CD4-positive, alpha-beta T cell (primary cell): ENCODE measurements around the gene ATP8A1. TPM values are rescaled to one million over a fixed set of nuclear protein-coding genes. Genes with fewer than 3 reads are reported as not detected.

Source experiments
- ATAC-seq: fragments of 200-7000 bp; cut with Tn5 transposase; one replicate; pipeline ENCODE4 v1.10.0; 2022; ENCODE audit warnings: mild to moderate bottlenecking; ENCODE audit not compliant: poor library complexity
- CTCF ChIA-PET: fragments of 350-600 bp; sonication (Branson Sonifier 250); formaldehyde crosslinking; loops from one replicate; lab custom pipeline; 2021; ENCODE audit warnings: antibody characterized with exemption, inconsistent platforms; lab: Charles Lee
- POLR2A ChIA-PET: fragments of 350-600 bp; sonication (Branson Sonifier 250); formaldehyde crosslinking; loops from one replicate; lab custom pipeline; 2021; ENCODE audit warnings: antibody characterized with exemption, inconsistent platforms; lab: Charles Lee
- DNase-seq, 14 experiments: peaks; one replicate each; pipeline ENCODE4 v3.0.0-alpha.2; 2013 to 2020; ENCODE audit warnings: mixed read lengths in 2 of 14
- H3K27ac ChIP-seq, 2 donors: one replicate each; pipeline versions ENCODE4 v1.5.1 to v1.7.0; 2013; ENCODE audit warnings: low read length in 2 of 2, low read depth in 1 of 2, mild to moderate bottlenecking in 1 of 2
- H3K27me3 ChIP-seq, 2 experiments: 1 replicate in 1 of 2; 2 replicates in 1 of 2; pipeline versions ENCODE4 v1.6.1 to v1.7.0; 2013; ENCODE audit warnings: low read length in 2 of 2, control low read depth in 1 of 2, mild to moderate bottlenecking in 1 of 2, moderate library complexity in 1 of 2; ENCODE audit not compliant: insufficient read depth in 2 of 2, control insufficient read depth in 1 of 2
- H3K36me3 ChIP-seq: one replicate; pipeline ENCODE4 v1.6.1; 2013; ENCODE audit warnings: low read length, control low read depth; ENCODE audit not compliant: insufficient read depth
- H3K4me1 ChIP-seq: one replicate; pipeline ENCODE4 v1.6.1; 2013; ENCODE audit warnings: low read length, control low read depth; ENCODE audit not compliant: insufficient read depth
- H3K4me3 ChIP-seq: one replicate; pipeline ENCODE4 v1.5.1; 2013; ENCODE audit warnings: mild to moderate bottlenecking, low read length, moderate library complexity
- H3K9me3 ChIP-seq, 2 experiments: 1 replicate in 1 of 2; 2 replicates in 1 of 2; pipeline versions ENCODE4 v1.6.1 to v1.7.0; 2013; ENCODE audit warnings: low read length in 2 of 2, mild to moderate bottlenecking in 2 of 2, control low read depth in 1 of 2, moderate library complexity in 1 of 2; ENCODE audit not compliant: control insufficient read depth in 1 of 2, insufficient read depth in 1 of 2
- H3K27ac Mint-ChIP-seq: one replicate; pipeline ENCODE4 v1.8.0; 2020; ENCODE audit warnings: mixed read lengths
- H3K27me3 Mint-ChIP-seq: one replicate; pipeline ENCODE4 v1.8.0; 2021; ENCODE audit warnings: mixed read lengths
- H3K36me3 Mint-ChIP-seq: one replicate; pipeline ENCODE4 v1.8.0; 2021; ENCODE audit warnings: low read depth, mixed read lengths
- H3K4me1 Mint-ChIP-seq: one replicate; pipeline ENCODE4 v1.8.0; 2021; ENCODE audit warnings: low read depth, mixed read lengths
- H3K4me3 Mint-ChIP-seq: one replicate; pipeline ENCODE4 v1.8.0; 2020; ENCODE audit warnings: mild to moderate bottlenecking, mixed read lengths
- H3K9me3 Mint-ChIP-seq: one replicate; pipeline ENCODE4 v1.8.0; 2020; ENCODE audit warnings: mixed read lengths
- CTCF ChIP-seq: fragments of 200-600 bp; IDR thresholded peaks from one replicate; pipeline ENCODE4 v1.8.0; 2022; ENCODE audit warnings: antibody characterized with exemption, mild to moderate bottlenecking
- intact Hi-C, 2 experiments: fragments of 100-400 bp; cut with DNase I in 1 of 2; cut with micrococcal nuclease in 1 of 2; formaldehyde crosslinking; loops; one replicate each; pipeline versions ENCODE4 v1.15.1 to v1.9.0; 2023 to 2025; cut with DNase I, micrococcal nuclease
- total RNA-seq, 174 experiments: library from RNA in 2 of 174; stranded (reverse) in 2 of 174; gene quantifications; one replicate each; pipeline ENCODE4 v1.2.3 and lab custom pipeline; 2021 to 2026

Gene ATP8A1
- total RNA-seq, 2 experiments from 2014 or later = 44.9 to 45.5 TPM

GRCh38 chr4:42490015-42490414 lies 166.9 kb downstream of the ATP8A1 start:
- Histone ChIP-seq H3K27ac (no peak overlapping the region), H3K36me3 (peaks cover 2% of the 10 kb centered on the region), H3K27me3 (no peaks in the 10 kb centered on the region), H3K9me3 (no peaks in the 10 kb centered on the region), H3K4me3 (no peak overlapping the region), H3K4me1 (no peaks in the 10 kb centered on the region)
- Mint-ChIP-seq H3K27ac (no peak overlapping the region), H3K36me3 (peaks cover 52% of the 10 kb centered on the region), H3K4me1 (peaks cover 4% of the 10 kb centered on the region), H3K9me3 (no peaks in the 10 kb centered on the region), H3K4me3 (no peak overlapping the region), H3K27me3 (no peaks in the 10 kb centered on the region)
- ATAC-seq (no peak), DNase-seq (no peak)
- ChIA-PET CTCF (interaction anchor here (0.8 kb wide), 1 partner anchor 9 kb away, joined by 3 read pairs; no protein-coding TSS in a partner anchor), POLR2A (no interaction called here)
- intact Hi-C loops = no loop called here
- no peak for TF ChIP-seq CTCF

DNA sequence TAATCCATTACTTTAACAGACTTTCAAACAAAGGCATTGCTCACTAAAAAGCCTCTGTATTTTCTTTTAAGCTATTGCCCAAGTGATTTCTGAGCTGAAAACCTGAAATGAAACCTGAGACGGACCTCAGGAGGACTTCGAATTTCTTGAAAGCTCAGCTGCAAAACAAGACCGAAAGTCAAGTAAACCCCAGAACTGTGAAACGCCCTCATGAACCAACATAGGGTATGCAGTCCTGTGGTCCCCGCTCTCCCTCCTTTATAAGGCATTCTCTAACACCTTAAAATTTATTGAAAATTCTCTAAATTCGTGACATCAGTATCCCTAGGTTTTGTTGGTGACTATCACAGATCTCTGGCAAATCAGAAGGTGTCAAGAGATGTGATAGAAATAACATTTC lies 167.8 kb downstream of the ATP8A1 start:
- Mint-ChIP-seq H3K27ac (no peak overlapping the region), H3K4me1 (peaks cover 4% of the 10 kb centered on the region), H3K27me3 (no peaks in the 10 kb centered on the region), H3K4me3 (no peak overlapping the region), H3K9me3 (no peaks in the 10 kb centered on the region), H3K36me3 (peaks cover 47% of the 10 kb centered on the region)
- no peak for ATAC-seq
- no peaks in the 10 kb centered on the region for H3K27me3 ChIP-seq
- H3K9me3 ChIP-seq = no peaks in the 10 kb centered on the region
- no peak overlapping the region for H3K4me3 ChIP-seq
- TF ChIP-seq CTCF = no peak
- H3K27ac ChIP-seq = no peak overlapping the region
- POLR2A ChIA-PET = no interaction called here
- no peaks in the 10 kb centered on the region for H3K4me1 ChIP-seq
- H3K36me3 ChIP-seq = no peaks in the 10 kb centered on the region
- CTCF ChIA-PET = interaction anchor here (0.8 kb wide), 1 partner anchor 10 kb away, joined by 3 read pairs; no protein-coding TSS in a partner anchor
- intact Hi-C loops = no loop called here
- DNase-seq = no peak

- peaks cover 47% of the 10 kb centered on the region for H3K36me3 Mint-ChIP-seq
- H3K4me3 Mint-ChIP-seq = no peak overlapping the region
- no peaks in the 10 kb centered on the region for H3K9me3 Mint-ChIP-seq
- Histone ChIP-seq H3K27me3 (no peaks in the 10 kb centered on the region), H3K27ac (no peak overlapping the region), H3K36me3 (no peaks in the 10 kb centered on the region), H3K4me1 (no peaks in the 10 kb centered on the region), H3K4me3 (no peak overlapping the region), H3K9me3 (no peaks in the 10 kb centered on the region)
- ChIA-PET POLR2A (no interaction called here), CTCF (no interaction called here)
- ATAC-seq (no peak), DNase-seq (no peak)
- intact Hi-C loops = no loop called here
- no peak overlapping the region for H3K27ac Mint-ChIP-seq
- H3K4me1 Mint-ChIP-seq = peaks cover 4% of the 10 kb centered on the region
- H3K27me3 Mint-ChIP-seq = no peaks in the 10 kb centered on the region
- no peak for TF ChIP-seq CTCF
These were observed 168.4 kb downstream of the ATP8A1 start for GRCh38 chr4:42488554-42488953.
